Endothelial cell (in vitro differentiated cells): ENCODE results near the gene MOCS3. TPM values are rescaled to one million over a fixed set of nuclear protein-coding genes. Genes with fewer than 3 reads are reported as not detected.

ENCODE experiments used
- DNase-seq: peaks from one replicate; pipeline ENCODE4 v3.0.0; 2021; ENCODE audit warnings: low spot score
- H3K27ac Mint-ChIP-seq: one replicate; pipeline ENCODE4 v1.8.0; 2021; ENCODE audit warnings: mixed read lengths, inconsistent platforms; ENCODE audit not compliant: unreplicated experiment
- H3K27me3 Mint-ChIP-seq: one replicate; pipeline ENCODE4 v1.8.0; 2021; ENCODE audit warnings: mild to moderate bottlenecking, moderate library complexity, mixed read lengths, inconsistent platforms; ENCODE audit not compliant: unreplicated experiment
- H3K36me3 Mint-ChIP-seq: one replicate; pipeline ENCODE4 v1.8.0; 2021; ENCODE audit warnings: mild to moderate bottlenecking, low read depth, mixed read lengths, inconsistent platforms; ENCODE audit not compliant: unreplicated experiment
- H3K4me1 Mint-ChIP-seq: one replicate; pipeline ENCODE4 v1.8.0; 2021; ENCODE audit warnings: mild to moderate bottlenecking, mixed read lengths, inconsistent platforms; ENCODE audit not compliant: unreplicated experiment
- H3K4me3 Mint-ChIP-seq: one replicate; pipeline ENCODE4 v1.8.0; 2021; ENCODE audit warnings: mild to moderate bottlenecking, mixed read lengths, inconsistent platforms; ENCODE audit not compliant: unreplicated experiment
- H3K9me3 Mint-ChIP-seq: one replicate; pipeline ENCODE4 v1.8.0; 2021; ENCODE audit warnings: mixed read lengths, inconsistent platforms; ENCODE audit not compliant: unreplicated experiment
- CTCF ChIP-seq: fragments of 200-600 bp; sonication (generic); IDR thresholded peaks from one replicate; pipeline ENCODE4 v1.5.0; 2021; ENCODE audit warnings: antibody characterized with exemption; ENCODE audit not compliant: unreplicated experiment
- total RNA-seq: library from RNA; stranded (reverse); fragmentation: NEBNext Ultra II Directional; extraction: Animal tissue kit (Norgen Biotek cat#: 25700); gene quantifications from one replicate; pipeline ENCODE4 v1.2.1, GENCODE V29; 2021; ENCODE audit not compliant: unreplicated experiment

The MOCS3 gene
- total RNA-seq, 1 donor from 2014 or later = 6.3 TPM

DNA sequence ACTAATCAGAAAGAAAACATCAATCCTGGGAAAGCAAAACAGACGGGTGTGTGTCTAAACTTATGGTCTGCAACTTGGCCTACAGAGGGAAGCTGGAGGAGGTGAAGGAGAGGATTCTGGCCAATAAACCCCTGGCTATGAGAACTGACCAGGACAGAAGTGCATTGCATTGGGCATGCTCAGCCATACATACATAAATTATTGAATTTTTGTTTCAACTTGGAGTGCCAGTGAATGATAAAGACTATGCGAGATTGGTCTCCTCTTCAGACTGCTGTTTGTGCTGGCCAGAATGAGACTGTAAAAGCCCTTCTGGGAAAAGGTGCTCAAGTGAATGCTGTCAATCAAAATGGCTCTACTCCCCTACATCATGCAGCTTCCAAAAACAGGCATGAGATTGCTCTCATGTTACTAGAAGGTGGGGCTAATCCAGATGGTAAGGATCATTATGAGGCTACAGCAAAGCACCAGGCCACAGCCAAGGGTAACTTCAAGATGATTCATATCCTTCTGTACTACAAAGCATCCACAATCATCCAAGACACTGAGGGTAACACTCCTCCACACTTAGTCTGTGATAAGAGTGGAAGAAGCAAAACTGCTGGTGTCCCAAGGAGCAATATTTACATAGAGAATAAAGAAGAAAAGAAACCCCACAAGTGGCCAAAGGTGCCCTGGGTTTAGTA, 44.8 kb upstream of the MOCS3 start:
- H3K27me3 Mint-ChIP-seq = no peaks in the 10 kb centered on the region
- no peak overlapping the region for H3K4me3 Mint-ChIP-seq
- no peak for TF ChIP-seq CTCF
- H3K27ac Mint-ChIP-seq = no peak overlapping the region
- no peaks in the 10 kb centered on the region for H3K9me3 Mint-ChIP-seq
- no peak for DNase-seq
- peaks cover 27% of the 10 kb centered on the region for H3K4me1 Mint-ChIP-seq
- peaks cover 7% of the 10 kb centered on the region for H3K36me3 Mint-ChIP-seq

- TF ChIP-seq CTCF = no peak
- peaks cover 7% of the 10 kb centered on the region for H3K36me3 Mint-ChIP-seq
- H3K4me3 Mint-ChIP-seq = no peak overlapping the region
- no peak for DNase-seq
- H3K9me3 Mint-ChIP-seq = no peaks in the 10 kb centered on the region
- no peaks in the 10 kb centered on the region for H3K27me3 Mint-ChIP-seq
- no peak overlapping the region for H3K27ac Mint-ChIP-seq
- H3K4me1 Mint-ChIP-seq = peaks cover 27% of the 10 kb centered on the region
Measured at GRCh38 chr20:50915424-50915823, 43.2 kb upstream of the MOCS3 start.

- Mint-ChIP-seq H3K27me3 (no peaks in the 10 kb centered on the region), H3K4me3 (no peak overlapping the region), H3K4me1 (peaks cover 29% of the 10 kb centered on the region), H3K36me3 (peaks cover 3% of the 10 kb centered on the region), H3K27ac (no peak overlapping the region), H3K9me3 (no peaks in the 10 kb centered on the region)
- no peak for DNase-seq
- no peak for TF ChIP-seq CTCF
Measured at GRCh38 chr20:50916257-50916656, 42.4 kb upstream of the MOCS3 start.

- no peaks in the 10 kb centered on the region for H3K36me3 Mint-ChIP-seq
- H3K4me3 Mint-ChIP-seq = no peak overlapping the region
Measured at GRCh38 chr20:50916934-50917333, 41.7 kb upstream of the MOCS3 start.

More at GRCh38 chr20:50916934-50917333, 41.7 kb upstream of the MOCS3 start:
- Mint-ChIP-seq H3K27me3 (no peaks in the 10 kb centered on the region), H3K4me1 (peaks cover 29% of the 10 kb centered on the region), H3K27ac (peak overlapping the region; percentile 58), H3K9me3 (no peaks in the 10 kb centered on the region)
- no peak for DNase-seq
- no peak for TF ChIP-seq CTCF
